GM18511 (cell line): ENCODE results near the gene ACTRT2.

Source experiments
- ATAC-seq: cut with Tn5 transposase; IDR thresholded peaks from one replicate; pipeline ENCODE4 v1.9.1; 2021; ENCODE audit warnings: mild to moderate bottlenecking, moderate library complexity; ENCODE audit not compliant: unreplicated experiment

ACTRT2 gene

GRCh38 chr1:3001471-3002348, 19.6 kb upstream of the ACTRT2 start:
- no peak for ATAC-seq

DNA sequence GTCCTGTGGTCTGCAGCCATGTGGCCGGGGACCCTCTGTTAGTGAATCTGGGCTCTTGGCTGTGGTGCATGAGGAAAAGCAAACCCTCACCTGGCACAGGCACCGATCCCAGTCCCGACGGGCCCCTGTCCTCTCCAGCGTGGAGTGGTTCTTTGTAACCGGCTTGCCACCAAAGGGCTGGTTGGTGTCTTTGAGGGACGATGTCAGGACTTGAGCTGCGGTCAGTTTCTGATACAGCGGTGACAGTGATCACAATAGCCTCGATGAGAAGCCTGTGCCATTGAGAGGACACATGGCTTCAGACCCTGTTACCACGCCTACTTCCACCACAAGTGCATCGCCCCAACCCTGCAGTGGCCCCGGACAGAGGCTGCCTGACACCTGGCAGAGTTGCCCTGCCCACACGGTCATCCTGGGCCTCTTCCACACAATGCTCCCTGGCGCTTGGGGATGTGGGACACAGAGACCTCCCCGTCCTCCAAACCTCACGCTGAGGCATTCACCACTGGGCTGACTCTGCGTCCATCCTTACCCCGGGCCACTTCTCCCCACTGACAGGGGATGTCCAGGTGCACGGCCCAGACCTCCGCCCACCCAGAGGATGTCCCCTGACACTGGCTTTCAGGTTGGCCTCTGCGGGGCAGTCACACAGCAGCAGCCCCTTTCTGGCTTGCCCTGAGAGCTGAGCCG, 18.8 kb upstream of the ACTRT2 start:
- no peak for ATAC-seq

DNA sequence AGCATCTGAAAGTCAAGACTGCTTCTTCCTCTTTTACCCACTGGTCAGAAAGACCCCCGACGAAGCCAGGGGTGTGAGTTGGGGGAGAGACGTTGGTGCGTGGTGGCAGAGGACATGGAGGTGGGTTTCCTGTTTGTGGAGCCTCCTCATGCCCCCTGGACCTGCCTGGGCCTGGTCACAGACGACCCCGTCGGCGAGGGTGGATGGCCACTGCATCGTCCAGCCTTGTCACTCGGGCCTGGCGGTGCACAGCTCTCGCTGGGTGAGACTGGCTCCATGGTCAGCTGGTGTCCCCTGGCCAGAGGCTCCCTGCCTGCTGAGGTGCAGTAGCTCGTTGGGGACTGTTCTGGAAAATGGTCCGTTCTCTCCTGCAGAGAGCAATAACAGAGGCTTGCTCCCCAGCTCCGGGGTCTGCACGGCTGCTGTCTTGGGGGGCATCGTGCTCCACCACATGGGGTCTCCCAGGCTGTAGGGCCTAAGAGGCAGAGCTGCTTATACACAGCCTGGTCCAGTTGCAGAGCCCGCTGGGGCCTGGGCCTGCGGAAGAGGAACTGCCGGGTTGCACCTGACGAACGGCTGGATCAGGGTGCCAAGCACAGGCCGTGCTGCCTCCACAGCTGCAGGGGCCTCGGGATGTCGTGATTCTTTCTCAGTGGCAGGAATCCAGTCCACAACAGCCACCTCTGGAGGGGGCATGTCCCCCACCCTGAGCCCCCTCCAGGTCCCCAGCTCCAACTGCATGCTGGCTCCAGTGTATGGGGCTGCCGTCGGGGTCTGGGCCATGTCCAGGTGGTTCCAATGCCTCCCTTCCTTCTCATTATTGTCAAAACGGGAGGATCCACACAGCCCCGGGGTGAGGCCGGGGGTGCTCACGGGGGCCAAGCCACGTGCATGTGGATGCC, 18.0 kb upstream of the ACTRT2 start:
- no peak for ATAC-seq

GRCh38 chr1:3003941-3004270, 17.4 kb upstream of the ACTRT2 start:
- ATAC-seq = no peak

- ATAC-seq = no peak
These were observed 16.7 kb upstream of the ACTRT2 start for GRCh38 chr1:3004285-3005205.

DNA sequence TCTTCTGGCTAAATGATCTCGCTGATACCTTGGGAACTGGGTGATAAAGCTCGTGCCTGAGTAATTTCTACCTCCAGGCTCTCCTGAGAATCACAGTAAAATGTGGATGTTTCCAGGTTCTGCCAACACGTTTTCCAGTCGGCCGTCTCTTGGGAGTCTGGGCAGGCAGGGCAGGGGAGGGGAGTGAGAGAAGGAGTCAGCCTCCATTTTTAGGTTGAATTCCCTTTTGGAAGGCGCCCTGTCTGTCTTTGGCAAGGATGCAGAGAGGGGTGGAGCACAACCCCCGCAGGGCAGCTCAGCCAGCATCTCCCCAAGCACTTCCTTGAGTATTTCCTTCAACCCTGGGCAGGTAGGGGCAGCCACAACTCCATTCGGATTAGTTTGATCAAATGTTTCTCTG, 15.5 kb upstream of the ACTRT2 start:
- no peak for ATAC-seq

DNA sequence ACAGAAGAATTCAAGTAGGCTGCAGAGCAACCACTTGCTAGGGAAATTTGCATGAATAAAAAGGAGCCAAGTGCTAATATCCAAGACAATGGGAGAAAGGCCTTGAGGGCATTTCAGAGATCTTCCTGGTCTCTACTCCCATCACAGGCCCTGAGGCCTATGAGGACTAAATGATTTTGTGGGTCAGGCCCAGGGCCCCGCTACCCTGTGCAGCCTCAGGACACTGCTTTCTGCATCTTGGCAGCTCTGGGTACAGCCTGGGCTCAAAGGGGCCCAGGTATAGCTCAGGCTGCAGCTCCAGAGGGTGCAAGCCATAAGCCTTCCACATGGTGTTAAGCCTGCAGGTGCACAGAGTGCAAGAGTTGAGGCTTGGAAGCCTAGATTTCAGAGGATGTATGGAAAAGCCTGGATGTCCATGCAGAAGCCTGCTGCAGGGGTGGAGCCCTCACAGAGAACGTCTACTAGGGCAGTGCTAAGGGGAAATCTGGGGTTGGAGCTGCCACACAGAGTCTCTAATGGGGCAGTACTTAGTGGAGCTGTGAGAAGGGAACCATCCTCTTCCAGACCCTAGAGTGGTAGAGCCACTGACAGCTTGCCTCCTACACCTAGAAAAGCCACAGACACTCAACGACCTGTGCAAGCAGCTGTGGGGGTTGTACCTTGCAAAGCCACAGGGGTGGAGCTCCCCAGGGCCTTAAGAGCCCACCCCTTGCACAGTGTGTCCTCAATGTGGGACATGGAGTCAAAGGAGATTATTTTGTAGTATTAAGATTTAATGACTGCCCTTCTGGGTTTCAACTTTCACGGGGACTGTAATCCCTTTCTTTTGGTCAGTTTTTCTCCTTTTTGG, 13.7 kb upstream of the ACTRT2 start:
- ATAC-seq = no peak

DNA sequence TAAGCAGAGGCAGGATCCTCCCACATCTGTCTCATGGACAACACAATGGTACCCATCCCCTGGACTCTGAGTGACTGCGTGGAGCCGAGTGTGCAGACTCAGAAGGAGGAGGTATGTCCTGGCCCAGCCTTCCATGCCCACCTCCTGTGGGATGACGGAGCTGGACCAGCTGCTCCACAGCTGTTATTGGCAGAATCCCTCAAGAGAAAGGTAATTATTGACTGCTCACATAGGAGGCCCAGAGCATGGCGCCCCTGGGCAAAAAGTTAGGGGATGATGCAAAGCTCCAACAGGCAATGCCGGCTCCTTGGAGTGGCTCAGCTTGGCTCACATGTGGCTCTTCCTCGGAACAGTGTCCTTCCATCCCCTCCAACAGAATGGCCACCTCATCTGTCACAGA, 12.2 kb upstream of the ACTRT2 start:
- ATAC-seq = no peak

DNA sequence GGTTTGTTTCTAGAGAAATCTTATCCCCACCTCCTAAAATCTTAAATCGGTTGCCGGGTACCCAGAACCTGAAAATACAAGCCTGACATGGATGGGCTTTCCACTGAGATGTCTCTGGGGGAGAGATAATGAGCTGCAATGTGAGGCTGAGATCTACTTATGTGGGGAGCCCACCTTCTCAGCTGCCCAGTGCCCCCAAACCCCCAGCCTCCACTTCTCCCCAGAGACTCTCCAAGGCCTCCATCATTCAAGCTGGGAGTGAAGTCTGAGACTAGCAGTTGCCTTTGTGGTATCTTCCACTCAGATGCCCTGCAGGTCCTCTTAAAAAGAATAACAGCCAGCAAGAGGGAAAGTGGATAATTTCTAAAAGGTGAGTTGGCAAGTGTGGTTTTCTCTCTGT, 11.7 kb upstream of the ACTRT2 start:
- no peak for ATAC-seq

- ATAC-seq = no peak
These were observed 10.1 kb upstream of the ACTRT2 start for GRCh38 chr1:3011127-3011526.

DNA sequence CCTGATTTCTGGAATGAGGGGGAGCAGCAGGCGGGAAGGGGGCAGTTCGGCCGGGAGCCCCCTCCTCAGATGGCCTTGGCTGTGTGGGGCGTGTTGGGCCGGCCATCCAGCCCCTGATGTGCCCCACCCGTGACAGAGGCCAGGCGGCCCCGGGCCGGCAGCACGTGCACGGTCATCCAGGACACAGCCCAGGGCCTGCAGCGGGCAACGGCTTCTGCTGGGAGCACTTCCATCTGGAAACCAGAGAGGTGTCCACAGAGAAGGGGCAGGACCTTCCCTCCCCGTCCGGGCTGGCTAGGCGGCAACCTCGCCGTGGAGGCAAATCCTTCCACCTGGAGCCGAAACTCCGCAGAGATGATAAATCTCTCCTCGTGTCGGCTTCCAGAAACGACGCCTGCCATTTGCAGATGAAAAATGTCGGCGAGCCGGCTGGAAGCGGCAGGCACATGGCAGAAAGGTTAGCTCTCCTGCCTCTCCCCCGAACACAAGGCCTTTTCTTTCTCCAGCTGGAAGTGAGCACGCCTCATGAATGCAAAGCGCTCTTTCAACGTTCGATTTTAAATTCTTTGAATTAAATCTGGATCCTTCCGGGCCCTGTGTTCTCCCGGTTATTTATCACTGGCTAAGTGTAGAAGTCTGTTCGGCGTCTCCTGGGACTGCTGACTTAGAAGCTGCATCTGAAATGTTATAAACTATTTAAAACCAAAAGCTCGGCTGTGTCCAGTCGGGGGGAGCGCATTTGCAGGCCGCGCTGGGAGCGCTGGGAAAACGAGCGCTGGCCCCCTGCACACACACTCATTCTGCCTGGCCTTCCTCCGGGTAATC, 9.4 kb upstream of the ACTRT2 start:
- ATAC-seq = no peak

DNA sequence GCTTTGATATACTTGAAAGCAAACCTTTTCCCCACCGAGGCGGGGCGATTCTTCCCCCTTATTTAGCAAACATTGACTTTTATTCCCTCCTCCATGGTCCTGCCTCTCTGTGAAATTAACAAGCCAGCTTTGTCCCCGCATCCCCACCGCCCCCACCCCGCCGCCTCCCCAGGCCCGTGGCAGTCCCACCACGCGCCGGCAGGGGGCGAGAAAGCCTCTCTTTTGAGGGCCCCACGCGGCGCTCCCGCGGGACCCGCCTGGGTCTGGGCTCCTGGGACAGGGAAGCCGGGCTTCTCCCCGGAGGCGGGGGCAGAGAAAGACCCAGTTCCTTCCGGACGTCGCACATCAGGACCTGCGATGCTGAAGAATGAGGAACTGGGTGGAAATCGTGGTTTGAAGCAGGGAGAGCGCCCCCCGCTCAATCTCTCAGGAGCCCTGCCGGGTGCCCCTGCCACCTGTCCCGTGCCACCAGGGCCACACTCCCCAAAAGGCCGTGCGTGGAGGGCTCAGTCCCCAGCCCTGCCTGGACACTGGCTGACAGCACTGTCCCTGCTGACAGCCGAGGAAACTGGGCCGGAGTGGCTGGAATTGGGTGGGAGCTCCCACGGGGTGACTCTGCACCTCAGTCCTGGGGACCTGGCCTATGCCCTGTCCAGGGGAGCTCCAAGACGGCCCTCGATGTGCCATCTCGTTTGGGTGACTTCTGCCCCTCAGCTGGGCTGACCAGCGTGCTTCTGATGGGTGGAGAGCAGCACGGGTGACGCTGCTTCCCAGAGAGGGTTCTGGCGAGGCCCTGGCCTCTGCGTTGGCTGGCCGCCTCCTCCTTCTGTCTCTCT, 8.6 kb upstream of the ACTRT2 start:
- ATAC-seq = no peak

- no peak for ATAC-seq
These were observed 7.8 kb upstream of the ACTRT2 start for GRCh38 chr1:3013371-3014049.

- no peak for ATAC-seq
These were observed 7.2 kb upstream of the ACTRT2 start for GRCh38 chr1:3014050-3014440.

DNA sequence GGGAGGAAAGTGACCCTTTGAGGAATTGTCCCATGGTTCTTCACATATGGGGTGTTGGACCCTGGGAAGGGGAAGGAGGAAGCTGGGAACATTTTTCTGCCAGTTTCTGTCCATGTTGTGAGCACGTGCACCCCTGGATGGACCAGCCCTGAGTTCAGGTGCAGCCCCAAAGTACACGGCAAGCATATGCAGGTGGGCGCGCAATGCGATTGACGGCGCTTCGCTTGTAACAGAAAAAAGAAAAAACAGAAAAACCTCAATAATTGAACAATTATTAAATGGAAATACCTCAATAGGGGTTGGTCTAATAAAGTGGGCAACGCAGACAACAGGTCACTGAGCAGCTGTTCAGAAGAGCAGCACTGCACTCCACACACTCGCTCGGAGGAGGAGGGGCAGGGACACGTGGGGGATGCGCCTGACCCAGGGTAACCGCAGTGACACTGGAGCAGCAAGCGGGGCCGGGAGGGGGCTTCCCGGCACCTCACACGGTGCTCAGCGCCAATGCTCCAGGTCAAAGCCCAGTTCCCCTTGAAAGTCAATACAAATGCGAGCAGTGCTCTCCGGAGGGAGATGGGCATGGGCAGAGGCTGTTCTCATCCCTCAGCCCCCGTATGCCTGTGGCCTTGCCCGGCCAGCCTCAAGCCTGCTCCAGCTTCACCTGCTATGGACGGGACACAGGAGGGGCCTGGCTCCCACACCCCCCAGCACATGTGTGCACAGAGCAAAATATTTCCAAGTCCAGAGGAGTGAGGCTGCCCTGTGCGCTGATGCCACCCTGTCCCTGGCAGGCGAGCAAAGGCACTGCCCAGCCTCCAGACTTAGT, 6.6 kb upstream of the ACTRT2 start:
- no peak for ATAC-seq

GRCh38 chr1:3015269-3015635, 6.0 kb upstream of the ACTRT2 start:
- ATAC-seq = no peak
